ENCODE results near the gene THOC6.

The THOC6 gene

DNA sequence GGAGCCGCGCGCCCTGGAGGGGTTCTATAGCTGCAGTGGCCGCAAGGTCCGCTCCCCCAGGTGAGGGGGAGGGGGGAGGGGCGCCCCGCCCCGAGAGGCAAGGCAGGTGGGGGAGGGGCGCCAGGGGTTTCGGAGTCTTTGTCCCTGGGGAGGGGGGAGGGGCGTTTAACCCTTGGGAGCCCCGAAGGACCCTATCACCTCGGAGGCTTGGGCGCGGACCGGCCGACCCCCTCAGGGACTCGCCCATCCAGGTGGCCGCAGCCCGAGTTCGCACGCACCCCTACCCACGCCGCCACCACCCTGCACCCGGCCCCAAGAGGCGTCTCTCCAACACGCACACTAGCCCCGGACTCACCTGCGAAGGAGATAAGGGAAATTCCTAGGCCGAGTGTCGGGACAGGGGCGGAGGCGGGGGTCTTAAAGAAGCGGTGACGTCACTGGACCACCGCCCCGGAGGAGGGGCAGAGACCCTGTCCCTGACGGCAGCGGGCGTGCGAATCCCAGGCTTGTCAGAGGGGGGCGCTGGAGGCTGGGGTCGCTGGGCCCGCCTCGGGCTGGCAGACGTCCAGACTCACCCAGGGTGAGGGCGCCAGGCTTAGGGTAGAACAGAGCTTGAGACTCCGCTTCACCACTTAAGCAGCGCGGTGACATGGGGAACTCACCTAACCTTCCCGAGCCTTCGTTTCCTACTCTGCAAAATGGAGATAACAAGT is 5.9 kb upstream of the THOC6 start, which contains the start of gene CLDN6:
TSS of gene CLDN6 (minus strand) at position 390 of the 713 bp plus-strand sequence. CDS start 2,162 bp downstream, outside the sequence.
- DNase-seq, result peak in 1 of 2 donors; percentile 35

DNA sequence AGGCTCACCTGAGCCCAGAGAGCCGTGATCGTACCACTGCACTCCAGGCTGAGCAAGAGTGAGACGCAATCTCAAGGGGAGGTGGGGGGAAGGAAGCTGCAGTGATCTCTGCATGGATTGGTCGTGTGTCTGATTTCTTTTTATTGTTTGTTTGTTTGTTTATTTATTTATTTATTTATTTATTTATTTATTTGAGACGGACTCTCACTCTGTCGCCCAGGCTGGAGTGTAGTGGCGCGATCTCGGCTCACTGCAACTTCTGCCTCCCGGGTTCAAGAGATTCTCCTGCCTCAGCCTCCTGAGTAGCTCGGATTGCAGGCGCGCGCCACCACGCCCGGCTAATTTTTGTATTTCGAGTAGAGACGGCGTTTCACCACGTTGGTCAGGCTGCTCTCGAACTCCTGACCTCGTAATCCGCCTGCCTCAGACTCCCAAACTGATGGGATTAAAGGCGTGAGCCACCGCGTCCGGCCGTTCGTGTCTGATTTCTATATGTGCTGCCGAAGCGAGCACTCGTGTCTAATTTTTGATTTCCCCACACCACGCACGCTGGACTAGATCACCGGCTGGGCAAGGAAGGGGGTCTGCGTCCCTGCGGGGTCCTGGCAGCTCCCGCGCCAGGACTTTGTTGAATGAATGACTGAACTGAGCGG is 4.1 kb upstream of the THOC6 start:
- DNase-seq, result no peak

DNA sequence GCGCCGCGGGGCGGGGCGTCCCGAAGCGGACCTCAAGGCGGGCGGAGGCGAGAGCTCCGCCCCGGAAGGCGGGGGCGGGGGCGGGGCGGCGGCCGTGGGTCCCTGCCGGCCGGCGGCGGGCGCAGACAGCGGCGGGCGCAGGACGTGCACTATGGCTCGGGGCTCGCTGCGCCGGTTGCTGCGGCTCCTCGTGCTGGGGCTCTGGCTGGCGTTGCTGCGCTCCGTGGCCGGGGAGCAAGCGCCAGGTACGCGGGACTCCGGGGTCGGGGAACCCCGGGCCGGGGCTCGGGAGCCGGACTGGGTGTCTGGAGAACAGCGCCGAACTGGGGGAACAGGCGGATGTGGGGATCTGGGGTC is 3.6 kb upstream of the THOC6 start, which contains the start of gene TNFRSF12A:
TSS of gene TNFRSF12A (plus strand) at position 122 of the 357 bp plus-strand sequence. CDS start at position 152, 30 bp downstream.
- peak; percentile 70 to 80 for DNase-seq

DNA sequence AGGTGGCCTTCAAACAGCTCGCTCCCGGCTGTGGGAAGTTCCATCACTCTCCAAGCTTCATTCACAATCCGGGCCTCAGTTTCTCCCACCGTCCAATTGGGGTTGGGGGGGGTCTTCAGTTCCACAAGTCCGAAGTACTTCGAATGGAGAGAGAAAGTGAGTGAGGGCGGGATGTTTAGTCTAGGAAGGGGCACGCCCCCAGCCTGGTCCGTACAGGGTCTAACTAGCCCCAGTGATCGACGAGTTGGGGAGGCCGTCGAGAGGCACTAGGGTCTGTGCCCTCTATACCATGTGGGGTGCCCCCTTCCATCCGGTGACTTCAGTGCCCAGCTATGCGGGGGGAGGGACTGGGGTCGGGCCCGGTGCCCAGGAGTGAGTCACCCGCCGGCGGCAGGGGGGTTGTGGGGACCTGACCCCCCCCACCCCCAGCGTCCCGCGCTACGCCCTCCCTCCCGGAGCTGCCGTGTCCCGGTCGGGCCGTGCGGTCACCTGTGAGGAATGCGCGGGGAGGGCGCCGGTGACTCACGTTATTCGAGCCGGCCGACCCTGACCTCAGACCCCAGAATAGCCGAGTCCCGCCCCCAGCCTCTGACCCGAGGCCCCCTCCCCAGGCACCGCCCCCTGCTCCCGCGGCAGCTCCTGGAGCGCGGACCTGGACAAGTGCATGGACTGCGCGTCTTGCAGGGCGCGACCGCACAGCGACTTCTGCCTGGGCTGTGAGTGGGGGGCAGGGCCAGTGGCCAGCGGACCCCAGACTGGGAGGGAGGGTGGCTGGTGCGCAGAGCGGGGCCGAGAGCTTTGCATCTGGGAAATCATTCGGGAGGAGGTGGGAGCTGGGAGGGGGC is 3.0 kb upstream of the THOC6 start:
- DNase-seq, result peak; percentile 46 to 72

DNA sequence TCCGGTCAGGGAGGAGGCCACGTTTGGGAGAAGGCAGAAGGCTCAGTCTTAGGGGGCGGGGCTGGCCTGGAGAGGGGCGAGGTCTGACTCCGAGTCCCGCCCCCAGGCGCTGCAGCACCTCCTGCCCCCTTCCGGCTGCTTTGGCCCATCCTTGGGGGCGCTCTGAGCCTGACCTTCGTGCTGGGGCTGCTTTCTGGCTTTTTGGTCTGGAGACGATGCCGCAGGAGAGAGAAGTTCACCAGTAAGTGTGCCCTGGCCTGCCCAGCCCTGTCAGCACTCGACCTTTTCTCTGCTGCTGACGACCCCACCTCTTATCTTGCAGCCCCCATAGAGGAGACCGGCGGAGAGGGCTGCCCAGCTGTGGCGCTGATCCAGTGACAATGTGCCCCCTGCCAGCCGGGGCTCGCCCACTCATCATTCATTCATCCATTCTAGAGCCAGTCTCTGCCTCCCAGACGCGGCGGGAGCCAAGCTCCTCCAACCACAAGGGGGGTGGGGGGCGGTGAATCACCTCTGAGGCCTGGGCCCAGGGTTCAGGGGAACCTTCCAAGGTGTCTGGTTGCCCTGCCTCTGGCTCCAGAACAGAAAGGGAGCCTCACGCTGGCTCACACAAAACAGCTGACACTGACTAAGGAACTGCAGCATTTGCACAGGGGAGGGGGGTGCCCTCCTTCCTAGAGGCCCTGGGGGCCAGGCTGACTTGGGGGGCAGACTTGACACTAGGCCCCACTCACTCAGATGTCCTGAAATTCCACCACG is 2.2 kb upstream of the THOC6 start:
- peak; percentile 61 to 69 for DNase-seq

DNA sequence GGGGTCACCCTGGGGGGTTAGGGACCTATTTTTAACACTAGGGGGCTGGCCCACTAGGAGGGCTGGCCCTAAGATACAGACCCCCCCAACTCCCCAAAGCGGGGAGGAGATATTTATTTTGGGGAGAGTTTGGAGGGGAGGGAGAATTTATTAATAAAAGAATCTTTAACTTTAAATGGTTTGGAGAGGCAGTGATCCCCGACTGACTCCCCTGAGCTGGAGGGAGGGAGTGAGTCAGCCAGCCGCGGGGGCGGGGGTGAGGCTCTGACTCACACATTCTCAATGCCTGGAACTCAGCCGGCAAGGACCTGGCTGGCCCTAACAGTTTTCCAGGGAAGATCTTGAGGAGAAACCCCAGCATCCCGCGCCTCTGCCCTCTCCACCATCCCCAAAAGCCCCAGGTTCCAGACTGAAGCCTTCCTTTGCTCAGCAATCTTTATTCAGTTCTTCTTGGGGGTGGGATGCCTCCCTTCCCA is 1.6 kb upstream of the THOC6 start:
- DNase-seq, result peak; percentile 65 to 66

DNA sequence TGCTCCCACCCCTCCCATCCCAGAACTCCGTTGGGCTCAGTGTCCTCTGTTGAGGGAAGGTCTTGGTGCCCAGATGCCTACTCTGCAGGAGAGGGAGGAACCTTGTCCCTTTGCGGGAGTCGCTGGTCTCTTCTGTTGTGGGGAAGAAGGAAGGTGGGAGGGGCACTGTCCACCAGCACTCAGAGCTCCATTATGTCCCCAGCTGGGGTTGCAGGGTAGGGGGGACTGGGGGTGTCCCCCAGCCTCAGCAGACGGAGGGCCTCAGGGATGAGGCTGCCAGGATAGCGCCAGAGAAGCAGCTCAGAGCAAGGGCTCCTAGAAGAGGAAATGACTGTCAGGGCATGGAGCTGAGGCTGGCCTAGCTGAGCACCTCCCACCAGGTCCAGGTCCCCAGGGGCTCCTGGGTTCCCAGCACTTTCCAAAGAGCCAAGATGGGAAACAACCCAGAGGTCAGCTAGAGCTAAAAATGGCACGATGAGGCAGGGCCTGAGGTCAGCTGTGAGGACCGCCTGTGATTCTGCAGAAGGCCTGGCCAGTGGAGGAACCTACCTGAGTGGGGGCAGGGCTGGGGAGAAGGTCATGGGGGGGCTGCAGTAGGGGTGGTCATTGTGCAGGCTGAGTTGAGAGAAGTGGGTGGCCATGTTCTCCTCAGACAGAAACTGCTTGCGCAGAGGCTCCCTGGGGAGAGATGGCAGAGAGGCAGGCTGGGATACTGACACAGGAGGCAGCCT is 986 bp upstream of the THOC6 start:
- no peak for DNase-seq

DNA sequence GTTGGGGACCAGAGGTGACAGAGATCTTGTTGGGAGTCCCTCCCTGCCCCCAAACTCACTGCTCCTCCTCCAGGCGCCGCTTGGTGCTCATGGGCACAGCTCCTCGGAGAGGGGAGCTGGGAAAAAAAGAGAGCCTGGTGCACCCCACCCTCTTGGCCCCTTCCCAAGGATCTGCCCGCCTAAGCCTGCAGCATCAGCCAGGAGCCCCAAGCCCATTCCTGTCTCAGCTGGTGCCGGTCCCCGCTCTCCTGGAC is 493 bp upstream of the THOC6 start:
- DNase-seq, result no peak

DNA sequence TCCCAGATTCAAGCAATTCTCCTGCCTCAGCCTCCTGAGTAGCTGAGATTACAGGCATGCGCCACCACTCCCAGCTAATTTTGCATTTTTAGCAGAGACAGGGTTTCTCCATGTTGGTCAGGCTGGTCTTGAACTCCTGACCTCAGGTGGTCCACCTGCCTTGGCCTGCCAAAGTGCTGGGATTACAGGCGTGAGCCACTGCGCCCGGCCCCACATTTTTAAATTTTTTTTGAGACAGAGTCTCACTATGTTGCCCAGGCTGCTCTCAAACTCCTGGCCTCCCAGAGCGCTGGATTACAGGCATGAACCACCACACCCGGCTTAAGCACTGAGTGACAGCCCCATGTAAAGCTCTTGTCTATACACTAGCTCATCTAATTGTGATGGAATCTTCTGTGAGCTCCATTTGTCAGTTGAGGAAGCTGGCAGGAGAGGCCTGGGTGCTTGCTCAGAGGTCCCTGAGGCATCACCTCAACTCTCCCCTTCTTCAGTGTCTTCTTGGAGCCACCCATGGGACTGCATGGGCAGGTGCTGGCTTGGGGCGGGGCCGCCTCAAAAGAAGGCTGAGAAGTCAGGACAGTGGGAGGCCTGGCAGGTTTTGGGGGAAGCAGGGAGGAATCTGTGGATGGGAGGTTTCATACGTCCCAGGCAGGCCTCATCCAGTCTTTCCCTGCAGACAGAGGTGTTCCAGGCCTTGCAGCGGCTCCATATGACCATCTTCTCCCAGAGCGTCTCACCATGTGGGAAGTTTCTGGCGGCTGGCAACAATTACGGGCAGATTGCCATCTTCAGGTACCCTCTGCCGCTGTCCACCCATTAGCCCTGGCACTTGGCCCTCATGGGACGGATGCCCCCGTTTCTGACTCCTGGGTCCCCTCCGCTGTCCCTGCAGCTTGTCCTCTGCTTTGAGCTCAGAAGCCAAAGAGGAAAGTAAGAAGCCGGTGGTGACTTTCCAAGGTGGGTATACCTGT is 1.5 kb downstream of the THOC6 start:
- no peak for DNase-seq

DNA sequence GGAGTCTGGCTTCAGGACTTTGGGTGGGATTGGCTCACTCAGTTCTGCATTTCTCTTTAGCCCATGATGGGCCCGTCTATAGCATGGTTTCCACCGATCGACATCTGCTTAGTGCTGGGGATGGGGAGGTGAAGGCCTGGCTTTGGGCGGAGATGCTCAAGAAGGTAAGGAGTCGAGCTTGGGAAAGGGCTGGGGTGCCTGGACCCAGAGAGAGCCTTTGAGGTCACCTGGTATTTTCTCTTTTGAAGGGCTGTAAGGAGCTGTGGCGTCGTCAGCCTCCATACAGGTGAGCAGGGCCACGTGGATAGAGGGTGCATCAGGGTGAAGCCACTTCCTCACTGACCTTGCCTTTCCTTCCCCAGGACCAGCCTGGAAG is 2.2 kb downstream of the THOC6 start:
- no peak for DNase-seq

DNA sequence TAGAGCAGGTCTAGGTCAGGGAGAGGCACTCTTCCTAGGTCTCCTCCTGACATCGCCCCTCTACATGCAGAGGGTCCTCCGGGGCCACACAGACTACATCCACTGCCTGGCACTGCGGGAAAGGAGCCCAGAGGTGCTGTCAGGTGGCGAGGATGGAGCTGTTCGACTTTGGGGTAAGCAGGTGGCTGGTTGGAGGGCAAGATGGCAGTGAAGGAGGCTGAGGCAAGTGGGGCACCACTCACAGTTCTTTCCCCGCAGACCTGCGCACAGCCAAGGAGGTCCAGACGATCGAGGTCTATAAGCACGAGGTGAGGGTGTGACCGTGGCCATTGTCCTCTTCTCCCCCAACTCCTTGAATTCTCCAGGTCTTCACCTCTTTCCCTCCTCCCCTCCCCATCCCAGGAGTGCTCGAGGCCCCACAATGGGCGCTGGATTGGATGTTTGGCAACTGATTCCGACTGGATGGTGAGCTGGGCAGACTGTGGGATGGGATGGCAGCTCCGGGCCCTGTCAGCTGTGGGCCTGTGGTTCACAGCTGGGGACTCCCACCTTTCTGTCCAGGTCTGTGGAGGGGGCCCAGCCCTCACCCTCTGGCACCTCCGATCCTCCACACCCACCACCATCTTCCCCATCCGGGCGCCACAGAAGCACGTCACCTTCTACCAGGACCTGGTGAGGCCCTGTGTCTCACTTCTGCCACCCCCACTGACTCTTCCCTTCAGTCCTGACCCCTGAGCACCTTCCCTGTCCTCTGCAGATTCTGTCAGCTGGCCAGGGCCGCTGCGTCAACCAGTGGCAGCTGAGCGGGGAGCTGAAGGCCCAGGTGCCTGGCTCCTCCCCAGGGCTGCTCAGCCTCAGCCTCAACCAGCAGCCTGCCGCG is 3.0 kb downstream of the THOC6 start:
- no peak for DNase-seq

DNA sequence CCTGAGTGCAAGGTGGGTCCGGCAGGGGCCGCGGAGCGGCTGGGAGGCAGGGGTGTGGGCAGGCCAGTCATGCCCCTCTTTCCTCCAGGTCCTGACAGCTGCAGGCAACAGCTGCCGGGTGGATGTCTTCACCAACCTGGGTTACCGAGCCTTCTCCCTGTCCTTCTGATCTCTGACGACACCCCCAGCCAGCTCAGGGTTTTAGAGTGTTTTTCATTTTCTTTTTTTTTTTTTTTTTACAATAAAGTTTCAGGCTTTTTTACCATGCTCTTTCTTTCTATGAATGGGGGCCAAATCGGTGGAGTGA is 3.6 kb downstream of the THOC6 start:
- no peak for DNase-seq

DNA sequence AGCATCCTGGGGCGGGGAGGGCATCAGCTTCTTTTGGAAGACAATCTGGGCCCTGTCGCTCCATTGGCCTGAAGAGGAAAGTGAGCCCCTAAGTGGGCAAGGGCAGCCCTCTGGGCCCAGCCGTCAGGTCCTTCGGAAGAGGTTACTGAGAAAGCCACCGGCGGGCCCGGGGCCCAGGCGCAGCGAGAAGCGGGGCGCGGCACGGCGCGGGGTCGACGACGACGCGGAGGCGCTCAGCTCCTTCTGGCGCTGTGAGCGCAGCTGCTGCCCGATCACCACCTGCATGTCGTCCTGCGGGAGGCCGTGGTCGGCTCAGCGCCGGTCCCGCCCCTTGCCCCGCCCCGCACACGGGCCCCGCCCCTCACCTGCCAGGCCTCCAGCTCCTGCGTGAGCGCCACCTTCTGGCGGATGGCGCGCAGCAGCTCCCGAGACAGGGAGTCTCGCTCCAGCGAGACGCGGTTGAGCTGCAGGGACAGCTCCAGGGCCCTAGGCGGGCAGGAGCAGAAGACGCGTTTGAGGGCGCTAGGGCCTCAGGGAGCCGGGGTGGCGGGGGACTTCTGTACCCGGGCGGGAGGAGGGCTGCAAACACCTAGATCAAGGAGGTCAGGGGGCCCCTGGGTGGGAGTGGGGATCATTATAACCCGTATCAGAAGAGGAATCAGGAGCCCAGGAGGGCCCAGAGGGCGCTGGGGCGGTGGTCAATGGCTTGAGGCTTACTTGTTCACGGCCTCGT is 4.3 kb downstream of the THOC6 start:
- peak; percentile 85 to 91 for DNase-seq

DNA sequence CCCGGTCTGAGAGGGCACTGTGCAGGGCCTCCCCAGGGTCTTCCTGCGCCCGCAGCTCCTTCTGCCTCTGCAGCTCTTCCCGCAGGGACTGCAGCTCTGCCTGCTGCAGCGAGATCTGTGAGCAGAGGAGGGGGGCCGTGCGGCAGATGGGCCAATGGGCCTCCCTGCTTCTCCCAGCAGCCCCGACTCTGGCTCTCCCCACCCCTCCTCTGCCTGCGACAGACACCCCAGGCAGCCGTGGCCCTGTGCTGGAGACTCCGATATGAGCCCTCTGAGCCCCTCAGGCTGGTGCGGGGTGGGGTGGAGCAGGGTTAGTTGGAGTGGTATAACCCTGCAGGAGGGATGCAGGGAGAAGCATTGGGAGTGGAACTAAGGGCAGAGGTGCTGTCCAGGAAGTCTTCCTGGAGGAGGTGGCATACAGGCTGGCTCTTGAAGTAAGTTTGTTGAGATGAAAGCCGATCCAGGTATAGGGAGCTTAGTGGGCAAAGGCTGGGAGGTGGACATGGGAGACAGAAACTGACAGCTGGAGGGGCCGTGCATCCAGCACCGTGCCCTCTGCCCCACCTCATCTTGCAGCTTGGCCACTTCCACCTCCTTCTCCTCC is 5.0 kb downstream of the THOC6 start:
- DNase-seq, result no peak

DNA sequence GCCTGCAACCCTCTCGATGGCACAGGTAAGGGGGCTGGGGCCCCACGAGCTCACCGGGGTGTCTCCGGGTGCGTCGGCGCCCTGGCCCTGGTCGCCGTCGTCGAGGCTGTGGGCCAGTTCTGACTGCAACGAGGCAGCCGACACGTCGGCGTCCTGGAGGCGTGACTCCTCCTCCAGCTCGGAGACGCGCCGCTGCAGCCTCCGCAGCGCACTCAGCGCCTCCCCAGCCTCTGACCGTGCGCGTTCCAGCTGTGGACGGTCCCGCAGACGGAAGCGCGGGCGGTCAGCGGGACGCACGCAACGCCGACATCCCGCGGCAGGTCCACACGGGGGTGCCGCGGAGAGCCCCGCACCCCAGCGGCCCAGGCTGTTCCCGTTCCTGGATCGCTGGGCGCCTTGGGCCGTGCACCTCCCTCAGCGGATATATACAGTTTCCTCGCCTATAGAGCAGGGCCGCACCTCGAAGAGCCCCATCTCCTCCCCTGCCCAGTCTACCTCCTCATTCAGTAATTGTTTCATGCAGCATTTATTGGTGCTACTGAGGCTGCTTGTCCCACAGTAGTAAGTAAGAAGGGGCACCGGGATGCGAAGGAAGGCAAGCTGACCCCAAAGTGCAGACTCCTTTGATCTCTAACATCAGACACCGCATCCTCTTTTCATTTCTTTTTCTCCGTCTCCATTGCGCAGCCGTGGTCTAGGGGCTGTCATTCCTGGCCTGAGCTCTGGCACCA is 5.8 kb downstream of the THOC6 start:
- DNase-seq, result peak in 1 of 2 donors; percentile 51

DNA sequence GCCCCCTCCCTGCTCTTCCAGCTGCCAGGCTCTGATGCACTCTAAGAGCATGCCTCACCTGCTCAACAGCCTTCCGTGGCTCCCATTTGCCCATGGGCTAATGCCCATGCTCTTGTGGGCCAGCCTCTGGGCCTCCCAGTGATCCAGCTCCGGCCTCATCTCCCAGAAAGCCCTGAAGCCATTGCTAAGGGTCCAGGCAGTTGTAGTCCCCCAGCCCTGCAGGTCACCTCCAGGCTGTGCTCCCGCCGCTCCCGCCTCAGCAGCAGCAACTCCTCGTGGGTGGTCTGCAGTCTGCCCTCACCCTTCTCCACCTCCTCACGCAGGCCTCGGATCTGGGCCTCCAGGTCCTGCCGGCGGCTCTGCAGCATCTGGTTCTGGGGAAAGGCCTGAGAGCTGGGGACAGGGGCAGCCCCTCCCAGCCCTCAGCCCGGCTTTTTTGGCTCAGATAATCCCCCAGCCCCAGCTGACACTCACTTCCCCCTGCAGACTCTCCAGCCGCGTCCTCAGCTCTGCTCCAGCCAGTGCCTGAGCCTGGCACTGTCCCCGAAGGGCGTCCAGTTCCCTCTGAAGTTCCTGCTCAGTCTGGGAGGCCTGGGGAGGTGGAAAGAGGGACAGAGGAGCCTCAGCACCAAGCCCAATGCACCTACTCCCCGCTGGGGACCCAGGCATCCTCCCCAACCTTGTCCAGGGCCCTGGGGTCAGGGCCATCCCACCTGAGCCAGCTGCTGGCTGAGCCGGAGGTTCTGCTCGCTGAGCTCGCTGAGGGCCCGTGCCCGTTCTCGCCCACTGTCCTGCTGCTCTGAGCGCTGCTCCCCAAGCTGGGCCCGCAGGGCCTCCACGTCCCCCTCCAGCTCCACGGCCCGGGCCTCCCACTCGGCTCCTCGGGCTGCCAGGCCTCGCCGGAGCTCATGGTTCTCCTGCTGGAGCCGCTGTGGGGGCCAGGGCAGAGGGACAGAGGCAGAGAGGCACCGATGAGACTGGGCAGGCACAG is 6.7 kb downstream of the THOC6 start:
- no peak for DNase-seq

DNA sequence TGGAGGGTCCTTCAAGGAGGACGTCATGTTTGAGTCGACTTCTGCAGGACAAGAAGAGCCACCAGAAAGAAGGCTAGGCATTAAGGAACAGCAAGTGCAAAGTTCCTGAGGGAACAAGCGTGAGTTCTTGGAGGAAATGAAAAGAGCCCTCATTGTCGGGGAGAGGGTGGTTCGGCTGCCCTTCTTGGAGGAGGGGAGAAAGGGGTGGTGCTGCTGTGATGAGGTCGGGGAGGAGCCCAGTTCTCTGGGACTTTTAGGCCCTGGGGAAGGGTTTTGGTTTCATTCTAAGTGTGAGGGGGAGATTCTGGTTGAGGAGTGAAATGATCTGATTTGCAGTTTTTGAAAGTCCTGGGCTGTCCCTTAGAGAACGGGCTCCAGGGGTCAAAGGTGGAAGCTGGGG is 8.8 kb downstream of the THOC6 start:
- no peak for DNase-seq
